GM11168 (cell line): ENCODE measurements around the gene CTNNBIP1.

Source experiments
- in situ Hi-C: fragments of 300-500 bp; cut with MboI; formaldehyde crosslinking; loops from one replicate; pipeline ENCODE4 v1.12.0; 2022; ENCODE audit warnings: low sequenced_read_pairs; ENCODE audit not compliant: unreplicated experiment

CTNNBIP1 gene

GRCh38 chr1:9882296-9882944 lies 27.6 kb downstream of the CTNNBIP1 start:
- in situ Hi-C loops = loop anchor here (10.0 kb wide), 1 partner anchor 142 kb away; no protein-coding TSS in a partner anchor

- in situ Hi-C loops = loop anchor here (10.0 kb wide), 1 partner anchor 143 kb away; no protein-coding TSS in a partner anchor
These were observed 28.2 kb downstream of the CTNNBIP1 start for GRCh38 chr1:9881838-9882249.

GRCh38 chr1:9878404-9878803 lies 31.7 kb downstream of the CTNNBIP1 start:
- in situ Hi-C loops = no loop called here

- in situ Hi-C loops = no loop called here
These were observed 32.1 kb downstream of the CTNNBIP1 start for GRCh38 chr1:9877962-9878361.

GRCh38 chr1:9875636-9876000 lies 34.5 kb downstream of the CTNNBIP1 start:
- in situ Hi-C loops = no loop called here

GRCh38 chr1:9874959-9875635 lies 35.0 kb downstream of the CTNNBIP1 start:
- in situ Hi-C loops = loop anchor here (5.0 kb wide), 1 partner anchor 67 kb away; the partner anchor contains the start of genes LZIC and NMNAT1

- in situ Hi-C loops = loop anchor here (5.0 kb wide), 1 partner anchor 68 kb away; the partner anchor contains the start of genes LZIC and NMNAT1
These were observed 35.7 kb downstream of the CTNNBIP1 start for GRCh38 chr1:9874412-9874811.

- in situ Hi-C loops = loop anchor here (5.0 kb wide), 1 partner anchor 68 kb away; the partner anchor contains the start of genes LZIC and NMNAT1
These were observed 36.1 kb downstream of the CTNNBIP1 start for GRCh38 chr1:9873992-9874391.

GRCh38 chr1:9873385-9873784 lies 36.7 kb downstream of the CTNNBIP1 start:
- in situ Hi-C loops = loop anchor here (5.0 kb wide), 1 partner anchor 69 kb away; the partner anchor contains the start of genes LZIC and NMNAT1

GRCh38 chr1:9872430-9873165 lies 37.5 kb downstream of the CTNNBIP1 start:
- in situ Hi-C loops = loop anchor here (5.0 kb wide), 1 partner anchor 70 kb away; the partner anchor contains the start of genes LZIC and NMNAT1

- in situ Hi-C loops = loop anchor here (5.0 kb wide), 1 partner anchor 70 kb away; the partner anchor contains the start of genes LZIC and NMNAT1
These were observed 38.2 kb downstream of the CTNNBIP1 start for GRCh38 chr1:9871707-9872425.

- in situ Hi-C loops = loop anchor here (5.0 kb wide), 1 partner anchor 71 kb away; the partner anchor contains the start of genes LZIC and NMNAT1
These were observed 39.0 kb downstream of the CTNNBIP1 start for GRCh38 chr1:9871021-9871420.

GRCh38 chr1:9870572-9870971 lies 39.5 kb downstream of the CTNNBIP1 start:
- in situ Hi-C loops = loop anchor here (5.0 kb wide), 1 partner anchor 72 kb away; the partner anchor contains the start of genes LZIC and NMNAT1

GRCh38 chr1:9869831-9870251 lies 40.2 kb downstream of the CTNNBIP1 start:
- in situ Hi-C loops = loop anchor here (5.0 to 10.0 kb wide), 3 partner anchors 72 to 245 kb away; partner anchors contain the start of genes LZIC and NMNAT1

- in situ Hi-C loops = loop anchor here (5.0 to 10.0 kb wide), 2 partner anchors 86 to 243 kb away; no protein-coding TSS in a partner anchor
These were observed 41.9 kb downstream of the CTNNBIP1 start for GRCh38 chr1:9868244-9868590.

GRCh38 chr1:9867408-9868243 lies 42.4 kb downstream of the CTNNBIP1 start:
- in situ Hi-C loops = loop anchor here (5.0 to 10.0 kb wide), 2 partner anchors 85 to 243 kb away; no protein-coding TSS in a partner anchor

- in situ Hi-C loops = loop anchor here (5.0 to 10.0 kb wide), 2 partner anchors 85 to 242 kb away; no protein-coding TSS in a partner anchor
These were observed 43.2 kb downstream of the CTNNBIP1 start for GRCh38 chr1:9866836-9867235.

- in situ Hi-C loops = loop anchor here (5.0 to 10.0 kb wide), 2 partner anchors 83 to 241 kb away; no protein-coding TSS in a partner anchor
These were observed 44.3 kb downstream of the CTNNBIP1 start for GRCh38 chr1:9865724-9866123.
